Activated naive CD4-positive, alpha-beta T cell treated with Interleukin-2 at 50 U/mL for 16 hours (primary cell): ENCODE results near the gene RBM34.
"Not testable (repeated sequence)": the region's sequence is repeated elsewhere in the genome, so short reads cannot be mapped to it uniquely, and the experiment has no call there.

Experiments
- DNase-seq: peaks from one replicate; pipeline ENCODE4 v3.0.0-alpha.2; 2020

The RBM34 gene, protein sequence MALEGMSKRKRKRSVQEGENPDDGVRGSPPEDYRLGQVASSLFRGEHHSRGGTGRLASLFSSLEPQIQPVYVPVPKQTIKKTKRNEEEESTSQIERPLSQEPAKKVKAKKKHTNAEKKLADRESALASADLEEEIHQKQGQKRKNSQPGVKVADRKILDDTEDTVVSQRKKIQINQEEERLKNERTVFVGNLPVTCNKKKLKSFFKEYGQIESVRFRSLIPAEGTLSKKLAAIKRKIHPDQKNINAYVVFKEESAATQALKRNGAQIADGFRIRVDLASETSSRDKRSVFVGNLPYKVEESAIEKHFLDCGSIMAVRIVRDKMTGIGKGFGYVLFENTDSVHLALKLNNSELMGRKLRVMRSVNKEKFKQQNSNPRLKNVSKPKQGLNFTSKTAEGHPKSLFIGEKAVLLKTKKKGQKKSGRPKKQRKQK

DNA sequence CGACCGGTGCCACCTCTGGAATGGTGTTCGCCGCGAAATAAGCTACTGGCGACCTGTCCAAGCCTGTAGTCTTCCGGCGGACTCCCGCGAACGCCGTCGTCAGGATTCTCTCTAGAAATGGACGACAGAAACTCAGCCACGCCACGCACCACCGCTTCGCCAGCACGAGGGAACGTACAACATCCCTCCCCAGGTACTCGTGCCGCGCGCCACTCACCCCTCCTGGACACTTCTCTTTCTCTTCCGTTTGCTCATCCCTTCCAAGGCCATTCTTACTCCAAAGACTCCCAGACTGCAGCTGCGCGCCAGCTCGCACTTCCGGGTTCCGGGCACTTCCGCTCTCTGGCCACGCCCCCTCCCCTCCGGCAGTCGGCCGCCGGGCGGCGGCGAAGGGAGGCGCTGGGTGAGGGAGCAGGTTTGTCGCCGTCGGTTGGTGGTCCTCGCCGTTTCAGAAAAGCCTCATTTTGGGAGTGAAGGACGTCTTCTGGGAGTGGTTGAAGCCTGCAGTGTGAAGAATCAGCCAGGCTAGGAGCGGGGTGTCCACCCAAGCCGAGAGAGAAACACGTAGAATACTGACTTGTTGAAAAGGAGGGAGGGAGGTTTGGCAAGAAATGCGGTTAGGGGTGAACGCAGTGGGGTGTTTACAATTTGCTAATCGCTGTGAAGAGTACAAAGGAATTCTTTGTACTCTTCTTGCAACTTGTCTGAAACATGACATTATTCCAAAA, at the start of gene RBM34:
Gene RBM34 (minus strand): TSS at position 294 of the 728 bp plus-strand sequence. CDS start 24 bp downstream, at position 270.
- peak; percentile 95 for DNase-seq

DNA sequence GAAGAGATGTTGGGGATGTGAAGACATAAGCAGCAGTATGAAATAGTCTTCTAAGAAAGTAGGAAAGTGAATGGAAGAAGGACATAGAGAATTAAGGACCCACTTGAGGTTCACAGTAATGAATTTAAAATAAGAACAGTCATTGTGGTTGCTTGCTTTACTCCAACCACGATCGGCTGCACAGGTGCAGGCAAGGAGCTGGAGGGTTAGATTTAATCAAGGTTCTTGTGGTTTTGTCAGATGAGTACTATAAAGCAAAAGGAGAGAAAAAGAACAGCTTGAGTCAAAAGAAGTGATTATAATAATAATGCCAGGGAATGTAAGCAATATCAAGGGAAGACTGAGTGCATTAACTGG, 46.1 kb upstream of the RBM34 start:
- peak; percentile 47 for DNase-seq

DNA sequence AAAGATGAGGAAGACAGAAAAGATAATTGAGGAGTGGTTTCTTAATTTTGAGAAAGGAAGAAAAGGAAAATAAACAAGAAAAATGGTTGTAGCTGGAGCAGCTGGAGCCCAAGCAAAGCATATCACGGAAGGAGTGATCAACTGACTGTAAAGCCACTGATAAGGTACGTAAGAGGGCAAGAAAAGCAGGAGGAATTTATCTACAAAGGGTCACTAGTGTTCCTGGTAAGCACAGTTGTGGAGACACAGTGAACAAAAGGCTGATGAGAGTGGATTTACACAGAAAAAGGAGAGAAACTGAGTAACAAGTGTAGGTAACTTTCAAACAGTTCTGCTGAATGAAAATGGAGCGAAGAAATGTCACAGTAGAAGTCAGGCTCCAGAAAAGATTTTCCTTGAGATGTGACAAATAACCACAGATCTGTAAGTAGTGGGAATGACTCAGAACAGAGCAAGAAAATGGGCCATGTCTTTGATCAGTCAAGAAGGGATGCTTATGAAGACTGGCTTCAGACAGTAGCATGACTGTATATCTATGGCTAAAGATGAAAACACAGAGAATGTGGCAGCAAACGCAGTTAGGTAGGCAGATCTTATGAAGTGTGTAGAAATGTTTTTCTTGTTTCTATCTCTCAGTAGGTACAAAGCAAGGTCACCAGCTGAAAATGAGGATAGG, 45.6 kb upstream of the RBM34 start:
- DNase-seq: no peak

DNA sequence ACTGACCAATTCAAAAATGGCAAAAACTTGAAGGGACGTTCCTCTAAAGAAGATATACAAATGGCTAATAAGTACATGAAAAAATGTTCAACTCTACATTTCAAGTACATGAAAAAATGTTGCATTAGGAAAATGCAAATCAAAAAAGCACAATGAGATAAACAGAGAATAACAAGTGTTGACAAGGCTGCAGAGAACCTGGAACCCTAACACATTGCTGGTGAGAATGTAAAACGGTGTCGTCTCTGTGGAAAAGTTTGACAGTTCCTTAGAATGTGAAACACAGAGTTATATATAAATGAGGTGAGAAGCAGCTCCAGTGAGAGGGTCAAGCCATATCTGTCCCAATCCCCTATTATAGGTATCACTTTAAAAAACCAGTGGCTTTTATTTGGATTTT, 44.6 kb upstream of the RBM34 start:
- no peak for DNase-seq

DNA sequence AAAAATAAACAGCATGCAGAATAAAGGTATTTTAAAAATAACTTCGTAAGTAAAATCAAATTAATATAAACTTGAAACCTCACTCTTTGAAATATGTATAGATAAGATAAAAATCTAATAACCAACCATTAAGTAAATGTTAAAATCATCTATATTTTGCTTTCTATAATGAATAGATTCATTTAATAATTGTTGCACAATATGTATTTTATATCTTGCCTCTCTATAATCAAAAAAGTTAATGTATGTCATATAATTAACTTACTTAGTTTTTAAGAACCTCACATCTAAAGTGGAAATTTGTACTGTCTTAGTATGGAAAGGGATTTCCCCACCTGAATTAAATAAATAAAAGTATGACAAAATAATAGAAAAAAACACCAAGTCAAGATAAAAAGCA, 42.4 kb upstream of the RBM34 start:
- DNase-seq: no peak

DNA sequence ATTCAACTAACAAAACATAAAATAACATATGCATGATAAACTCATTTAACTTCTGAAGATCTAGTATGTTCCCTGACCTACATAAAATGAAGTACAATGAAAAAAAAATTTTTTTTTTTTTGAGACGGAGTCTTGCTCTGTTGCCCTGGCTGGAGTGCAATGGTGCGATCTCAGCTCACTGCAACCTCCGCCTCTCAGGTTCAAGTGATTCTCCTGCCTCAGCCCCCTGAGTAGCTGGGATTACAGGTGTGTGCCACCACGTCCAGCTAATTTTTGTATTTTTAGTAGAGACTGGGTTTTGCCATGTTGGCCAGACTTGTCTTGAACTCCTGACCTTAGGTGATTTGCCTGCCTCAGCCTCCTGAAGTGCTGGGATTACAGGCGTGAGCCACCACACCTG, 41.4 kb upstream of the RBM34 start:
- DNase-seq: not testable (repeated sequence)

DNA sequence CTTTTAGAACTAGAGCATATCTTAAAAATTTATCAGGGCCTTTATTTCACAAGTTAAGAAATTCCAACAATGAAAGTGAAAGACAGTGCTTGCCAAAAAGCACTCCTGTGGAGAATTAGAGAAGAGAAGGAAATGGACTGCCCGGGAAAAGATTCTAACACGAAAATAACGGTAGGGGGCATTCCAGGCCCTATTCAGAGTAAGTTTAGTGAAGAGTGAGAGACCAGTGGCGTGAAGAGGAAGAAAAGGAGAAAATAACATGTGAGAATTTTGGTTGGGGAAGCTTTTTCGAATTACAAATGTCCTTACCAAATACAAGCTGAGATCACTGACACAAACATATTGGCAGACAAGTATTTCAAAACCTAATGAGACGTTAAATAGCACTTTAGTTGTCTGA, 38.4 kb upstream of the RBM34 start:
- no peak for DNase-seq

DNA sequence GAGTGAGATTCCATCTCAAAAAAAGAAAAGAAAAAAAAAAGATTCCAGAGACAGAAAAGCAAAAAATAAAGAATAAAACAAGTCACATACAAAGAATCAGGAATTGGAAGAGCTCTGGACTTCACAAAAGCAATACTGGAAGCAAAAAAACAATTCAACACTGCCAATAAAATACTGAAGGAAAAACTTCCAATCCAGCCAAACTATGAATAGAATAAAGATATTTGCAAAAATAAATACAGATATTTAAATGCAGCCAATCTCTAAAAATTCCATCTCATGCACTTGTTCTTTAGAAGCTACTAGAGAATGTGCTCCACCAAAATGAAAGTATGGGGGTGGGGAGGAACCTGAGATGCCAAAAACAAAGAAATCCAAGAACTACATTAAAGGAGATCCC, 29.4 kb upstream of the RBM34 start:
- no peak for DNase-seq

DNA sequence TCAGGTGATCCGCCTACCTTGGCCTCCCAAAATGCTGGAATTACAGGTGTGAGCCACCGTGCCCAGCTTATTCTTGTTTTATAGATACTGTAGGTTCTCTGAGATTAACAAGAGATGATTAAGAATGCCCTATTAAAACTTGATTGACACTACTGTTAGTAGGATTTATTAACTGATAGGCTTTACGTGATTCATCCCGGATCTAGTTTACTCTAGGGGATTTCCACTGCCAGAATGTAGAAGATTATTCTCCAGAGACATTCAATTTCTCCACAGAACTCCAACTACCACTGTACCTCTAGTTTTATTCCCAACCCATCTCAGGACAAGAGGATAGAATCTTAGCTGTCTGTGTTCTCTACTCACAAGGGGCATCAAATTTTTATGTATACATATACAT, 26.3 kb upstream of the RBM34 start:
- no peak for DNase-seq

DNA sequence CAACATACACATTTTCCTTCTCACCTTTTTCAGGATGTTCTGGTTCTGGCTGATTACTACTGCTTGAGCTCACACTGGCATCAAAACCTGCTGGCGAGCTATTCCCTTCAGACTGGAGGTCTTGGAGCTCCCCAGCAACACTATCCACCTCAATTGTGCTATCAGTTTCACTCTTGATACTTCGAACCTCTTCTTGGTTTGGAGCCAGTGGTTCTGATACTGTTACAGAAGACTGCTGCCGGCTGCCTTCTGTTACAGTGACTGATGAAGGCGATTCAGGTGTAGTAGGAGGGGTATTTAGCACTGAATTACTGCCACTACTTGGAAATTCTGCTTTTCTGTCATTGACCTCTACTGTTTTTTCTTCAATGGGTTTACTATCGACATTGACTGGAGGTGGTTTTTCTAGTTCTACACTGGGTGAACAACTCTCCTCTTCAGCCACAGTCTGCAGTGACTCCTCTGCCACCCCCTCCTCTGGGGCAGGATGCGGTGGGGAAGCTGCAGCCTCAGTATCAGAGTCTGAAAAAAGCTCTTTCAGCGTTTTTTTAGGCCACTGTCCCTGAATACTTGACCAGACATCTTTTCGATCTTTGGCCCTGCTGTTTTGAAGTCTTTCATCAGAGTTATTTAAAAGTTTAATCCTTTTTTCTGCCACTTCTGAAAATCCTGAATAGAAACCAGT, 20.7 kb upstream of the RBM34 start:
- DNase-seq: no peak

DNA sequence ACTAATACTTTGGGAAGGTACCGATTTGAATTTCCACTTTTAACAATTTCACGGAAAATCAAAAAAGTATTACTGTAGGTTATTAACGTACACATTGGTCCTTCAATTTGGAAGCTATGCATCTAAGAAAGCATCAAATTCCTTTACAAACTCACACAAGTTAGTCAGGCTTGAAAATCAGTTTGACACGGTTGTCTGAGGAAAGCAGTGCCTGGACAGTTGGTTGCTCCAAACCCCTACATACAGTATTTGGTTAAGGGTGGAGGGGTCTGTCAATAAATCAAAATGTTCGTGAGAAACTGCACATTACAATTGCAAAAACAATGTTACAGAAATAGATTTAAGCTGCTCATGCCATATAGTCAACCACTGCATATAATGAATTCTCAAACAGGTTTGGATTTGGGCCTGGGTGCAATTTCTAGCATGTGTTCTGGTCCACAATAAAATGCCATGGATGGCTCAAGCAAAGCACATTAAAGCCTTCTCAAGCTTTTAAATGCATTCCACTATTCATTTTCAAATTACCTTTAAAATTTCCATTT, 19.9 kb upstream of the RBM34 start:
- DNase-seq: no peak

DNA sequence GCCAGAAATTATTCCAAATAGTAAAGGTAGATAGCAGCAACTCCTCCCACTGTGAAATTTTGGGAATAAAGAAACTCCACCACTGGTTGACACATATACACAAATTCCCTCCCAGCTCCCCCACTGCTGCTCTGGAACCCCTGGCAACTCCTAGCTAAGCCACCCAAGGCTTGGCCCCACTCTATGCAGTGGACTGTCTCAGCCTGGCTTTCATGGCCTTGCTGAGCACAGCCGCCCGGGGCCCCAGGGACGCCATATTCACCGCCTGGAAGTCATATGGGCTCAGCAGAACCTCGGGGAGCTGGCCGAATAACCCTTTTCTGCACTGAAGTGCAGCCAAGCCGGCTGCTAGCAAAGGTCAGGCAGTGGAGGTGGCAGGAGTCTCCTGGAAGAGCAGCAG, 15.4 kb upstream of the RBM34 start:
- no peak for DNase-seq

DNA sequence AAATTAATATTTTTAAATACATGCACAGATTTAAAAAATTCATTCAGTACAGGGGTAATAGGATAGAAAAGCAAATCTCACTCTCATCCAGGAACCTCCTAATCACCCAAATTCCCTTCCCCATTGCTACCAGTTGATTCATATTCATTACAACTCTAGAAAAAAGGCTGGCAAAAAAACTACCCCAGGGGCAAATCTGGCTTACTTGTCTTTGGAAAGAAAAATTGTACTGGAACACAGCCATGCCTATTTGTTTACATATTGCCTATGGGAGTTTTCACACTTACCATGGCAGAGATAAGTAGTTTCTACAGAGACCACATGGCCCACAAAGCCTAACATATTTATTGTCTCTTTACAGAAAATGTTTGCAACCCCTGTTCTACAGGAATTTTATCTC, 8.9 kb upstream of the RBM34 start:
- DNase-seq: no peak

DNA sequence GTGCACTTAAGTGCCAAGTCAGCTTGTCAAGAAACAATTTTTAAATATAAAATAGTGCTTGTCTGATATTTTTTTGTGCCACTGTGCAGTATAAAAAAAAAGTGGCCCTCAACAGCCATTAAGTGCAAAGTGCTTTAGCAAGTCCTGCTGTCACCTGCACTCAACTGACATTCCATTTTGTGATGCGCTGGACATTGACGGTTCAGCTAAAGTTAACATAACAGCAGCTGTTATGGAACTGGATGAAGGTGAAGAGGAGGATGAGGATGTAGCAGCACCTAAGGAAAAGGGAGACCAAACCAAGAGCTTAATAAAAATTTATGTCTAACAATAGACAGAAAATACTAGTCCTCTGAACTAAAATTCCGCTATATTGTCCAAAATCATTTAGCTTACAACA, 7.3 kb upstream of the RBM34 start:
- no peak for DNase-seq

DNA sequence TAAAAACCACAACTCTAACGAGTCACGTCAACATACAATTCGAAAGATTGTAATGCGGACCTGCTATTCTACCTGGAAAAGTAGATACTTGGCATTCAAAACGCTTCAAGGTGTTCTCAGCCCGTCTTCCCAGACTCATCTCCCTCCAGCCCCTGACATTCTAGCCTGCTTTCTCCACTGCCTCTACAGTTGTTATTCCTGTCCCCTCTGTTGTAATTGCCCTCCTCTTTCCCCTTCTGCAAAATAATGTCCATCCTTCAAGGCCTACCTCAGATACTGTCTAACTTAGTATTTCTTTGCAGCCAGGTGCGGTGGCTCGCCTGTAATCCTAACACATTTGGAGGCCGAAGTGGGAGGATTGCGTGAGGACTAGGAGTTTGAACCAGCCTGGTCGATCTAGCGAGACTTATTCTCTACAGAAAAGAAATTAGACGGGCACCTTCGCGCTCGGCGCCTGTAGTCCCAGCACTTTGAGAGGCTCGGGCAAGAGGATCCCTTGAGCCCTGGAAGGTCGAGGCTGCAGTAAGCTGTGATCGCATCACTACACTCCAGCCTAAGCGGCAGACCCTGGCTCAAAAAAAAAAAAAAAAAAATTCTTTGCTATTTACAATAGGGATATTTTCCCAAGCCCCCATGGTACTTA, 756 bp upstream of the RBM34 start:
- DNase-seq: no peak

DNA sequence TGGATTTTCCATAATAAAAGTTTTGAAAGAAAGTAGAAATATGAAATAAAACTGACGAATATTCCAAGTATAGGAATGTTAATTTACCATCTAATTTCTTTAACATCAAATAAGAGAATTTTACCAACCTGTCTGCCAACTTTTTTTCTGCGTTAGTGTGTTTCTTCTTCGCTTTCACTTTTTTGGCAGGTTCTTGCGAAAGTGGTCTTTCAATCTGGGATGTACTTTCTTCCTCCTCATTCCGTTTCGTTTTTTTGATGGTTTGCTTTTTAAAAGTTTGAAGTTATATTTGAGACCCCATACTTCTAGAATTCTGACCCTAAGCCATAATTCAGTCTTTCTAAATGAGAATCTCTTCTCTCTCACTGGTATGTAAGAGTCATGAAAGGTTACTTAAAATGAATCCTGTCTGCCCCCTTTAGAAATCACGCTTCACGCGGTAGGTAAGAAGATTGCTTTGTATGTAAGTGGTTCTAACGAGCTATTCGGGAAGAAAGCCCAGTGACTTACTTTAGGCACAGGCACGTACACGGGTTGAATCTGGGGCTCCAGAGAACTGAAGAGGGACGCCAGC, 580 bp downstream of the RBM34 start:
- no peak for DNase-seq

DNA sequence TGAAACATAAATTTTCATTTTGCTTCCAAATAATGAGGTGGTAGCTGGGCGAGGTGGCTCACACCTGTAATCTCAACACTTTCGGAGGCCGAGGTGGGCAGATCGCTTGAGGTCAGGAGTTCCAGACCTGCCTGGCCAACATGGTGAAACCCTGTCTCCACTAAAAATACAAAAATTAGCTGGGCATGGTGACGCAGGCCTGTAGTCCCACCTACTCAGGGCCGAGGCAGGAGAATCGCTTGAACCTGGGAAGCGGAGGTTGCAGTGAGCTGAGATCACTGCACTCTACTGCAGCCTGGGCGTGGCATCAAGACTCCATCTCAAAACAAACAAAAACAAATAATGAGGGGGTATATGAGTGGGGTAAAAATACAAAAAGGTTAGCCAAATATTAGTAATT, 1.1 kb downstream of the RBM34 start:
- DNase-seq: not testable (repeated sequence)

DNA sequence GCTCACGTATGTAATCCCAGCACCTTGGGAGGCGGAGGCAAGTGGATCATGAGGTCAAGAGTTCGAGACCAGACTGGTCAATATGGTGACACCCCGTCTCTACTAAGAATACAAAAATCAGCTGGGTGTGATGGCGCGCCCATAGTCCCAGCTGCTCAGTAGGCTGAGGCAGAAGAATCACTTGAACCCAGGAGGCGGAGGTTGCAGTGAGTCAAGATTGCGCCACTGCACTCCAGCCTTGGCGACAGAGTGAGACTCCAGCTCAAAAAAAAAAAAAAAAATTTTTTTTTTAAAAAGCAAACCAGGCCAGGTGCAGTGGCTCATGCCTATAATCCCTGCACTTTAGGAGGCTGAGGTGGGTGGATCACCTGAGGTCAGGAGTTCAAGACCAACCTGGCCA, 1.8 kb downstream of the RBM34 start:
- not testable (repeated sequence) for DNase-seq

DNA sequence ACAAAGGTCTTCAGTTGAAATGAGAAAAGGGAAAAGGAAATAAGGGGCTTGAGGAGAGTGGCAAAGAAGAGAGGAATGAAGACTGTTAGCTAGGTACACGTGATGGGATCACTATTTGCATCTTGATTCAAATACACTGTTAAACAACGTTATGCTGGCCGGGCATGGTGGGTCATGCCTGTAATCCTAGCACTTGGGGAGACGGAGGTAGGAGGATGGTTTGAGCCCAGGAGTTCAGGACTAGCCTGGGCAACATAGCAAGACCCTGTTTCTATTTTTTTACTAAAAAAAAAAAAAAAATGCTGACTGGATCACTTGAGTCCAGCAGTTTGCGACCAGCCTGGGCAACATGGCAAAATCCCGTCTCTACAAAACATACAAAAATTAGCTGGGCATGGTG, 2.4 kb downstream of the RBM34 start:
- DNase-seq: no peak

DNA sequence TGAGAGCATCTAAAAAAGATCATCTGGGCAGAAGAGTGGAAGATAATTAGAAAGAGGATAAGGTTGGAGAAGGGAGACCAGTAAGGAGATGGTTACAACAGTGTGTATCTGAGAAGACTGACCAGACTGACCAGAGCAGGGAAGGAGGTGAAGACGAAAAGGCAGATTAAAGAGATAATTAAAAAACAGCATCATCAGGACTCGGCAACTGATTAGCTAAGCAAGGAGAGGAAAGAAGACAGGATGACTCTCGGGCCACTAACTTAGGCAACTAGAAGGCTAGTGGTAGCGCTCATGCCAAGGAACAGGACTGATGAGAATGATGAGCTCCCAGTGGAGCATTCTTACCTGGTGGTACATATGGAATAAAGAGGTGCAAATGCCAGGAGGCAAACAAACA, 3.9 kb downstream of the RBM34 start:
- DNase-seq: no peak

DNA sequence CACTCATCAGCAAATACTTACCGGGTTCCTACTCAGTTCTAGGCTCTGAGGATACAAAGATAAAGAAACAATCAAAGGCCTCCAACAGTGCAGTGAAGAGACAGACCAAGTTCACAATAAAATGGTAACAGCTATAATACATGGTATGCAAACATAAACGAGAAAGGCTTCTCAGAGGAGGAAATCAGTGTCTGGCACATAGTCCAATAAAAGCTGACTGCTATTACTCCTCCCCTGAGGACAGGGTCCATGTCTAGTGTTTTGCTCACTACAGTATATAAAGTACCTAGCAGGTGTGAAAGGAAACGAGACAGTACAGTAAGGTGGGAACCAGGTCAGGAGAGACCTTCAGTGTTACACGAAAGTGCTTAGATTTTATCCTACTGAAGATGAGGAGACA, 4.3 kb downstream of the RBM34 start:
- no peak for DNase-seq

DNA sequence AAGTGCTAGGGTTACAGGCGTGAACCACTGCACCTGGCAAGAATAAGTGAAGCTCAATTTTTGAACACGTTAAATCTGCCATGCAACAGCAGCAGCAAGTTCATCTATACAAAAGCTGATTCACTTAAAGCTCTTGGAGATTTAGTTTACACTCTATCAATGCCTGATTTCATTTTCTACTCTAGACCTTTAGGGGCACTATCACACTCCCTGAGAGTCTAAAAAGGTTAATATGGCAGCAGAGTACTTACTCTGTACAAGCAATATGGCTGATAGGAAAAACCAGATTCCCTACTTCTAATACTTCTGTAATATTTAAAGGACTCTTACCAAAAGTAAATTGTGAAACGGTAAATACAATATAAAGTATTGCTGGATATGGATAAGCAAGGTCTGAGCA, 4.8 kb downstream of the RBM34 start:
- DNase-seq: no peak
